HepG2 (cell line): ENCODE measurements around the gene TPR. TPM values are rescaled to one million over a fixed set of nuclear protein-coding genes. Genes with fewer than 3 reads are reported as not detected.

ENCODE experiments used
- CCAR2 ChIP-seq: fragments of 200-400 bp; formaldehyde crosslinking; optimal IDR thresholded peaks from 2 replicates; pipeline ENCODE3; 2018; ENCODE audit warnings: low read depth, mild to moderate bottlenecking, low read length, moderate library complexity
- CHD2 ChIP-seq: IDR thresholded peaks from 2 replicates; pipeline ENCODE4 v1.6.1; 2011; ENCODE audit warnings: low read depth, low read length, improper control_type of control experiment
- DRAP1 ChIP-seq: IDR thresholded peaks from 2 replicates; pipeline ENCODE4 v1.6.1; 2016; ENCODE audit warnings: missing genetic modification reagents, missing compliant biosample characterization
- FUBP1 ChIP-seq: sonication (generic); formaldehyde crosslinking; IDR thresholded peaks from 2 replicates; pipeline ENCODE4 v1.5.1; 2020; ENCODE audit warnings: missing genetic modification reagents, mild to moderate bottlenecking, borderline replicate concordance
- GMEB1 ChIP-seq: sonication (generic); formaldehyde crosslinking; IDR thresholded peaks from 2 replicates; pipeline ENCODE4 v1.5.1; 2020; ENCODE audit warnings: missing genetic modification reagents, mild to moderate bottlenecking, borderline replicate concordance
- MLLT10 ChIP-seq: sonication (generic); formaldehyde crosslinking; IDR thresholded peaks from 2 replicates; pipeline ENCODE4 v1.4.0; 2020; ENCODE audit warnings: missing genetic modification reagents
- NFIC ChIP-seq: IDR thresholded peaks from 2 replicates; pipeline ENCODE4 v1.6.1; 2012; ENCODE audit warnings: mild to moderate bottlenecking, low read length, inconsistent platforms
- SALL2 ChIP-seq: sonication (generic); formaldehyde crosslinking; IDR thresholded peaks from 2 replicates; pipeline ENCODE4 v1.8.1; 2023; ENCODE audit warnings: mild to moderate bottlenecking, missing genetic modification reagents, inconsistent platforms
- SRF ChIP-seq: IDR thresholded peaks from 2 replicates; pipeline ENCODE4 v1.6.1; 2011; ENCODE audit warnings: mild to moderate bottlenecking, low read depth, low read length, moderate library complexity
- TCF12 ChIP-seq, 2 experiments: fragments of 450-650 bp in 1 of 2; sonication (generic) in 1 of 2; formaldehyde crosslinking in 1 of 2; IDR thresholded peaks; 2 replicates each; pipeline versions ENCODE4 v1.6.1 to v1.8.0; 2017 to 2022; ENCODE audit warnings: antibody characterized with exemption in 1 of 2, mild to moderate bottlenecking in 1 of 2, missing genetic modification reagents in 1 of 2, moderate library complexity in 1 of 2
- TEAD3 ChIP-seq: optimal IDR thresholded peaks from 2 replicates; pipeline ENCODE3; 2016; ENCODE audit warnings: borderline replicate concordance
- ZMYM3 ChIP-seq: sonication (generic); formaldehyde crosslinking; IDR thresholded peaks from 2 replicates; pipeline ENCODE4 v1.5.1; 2020; ENCODE audit warnings: mild to moderate bottlenecking, missing genetic modification reagents
- ZNF234 ChIP-seq: sonication (generic); formaldehyde crosslinking; conservative IDR thresholded peaks from 2 replicates; pipeline ENCODE4 v1.5.1; 2020; ENCODE audit warnings: mild to moderate bottlenecking, missing genetic modification reagents
- ZNF274 ChIP-seq: sonication (generic); formaldehyde crosslinking; IDR thresholded peaks from 2 replicates; pipeline ENCODE4 v1.5.1; 2020; ENCODE audit warnings: mild to moderate bottlenecking, missing genetic modification reagents
- ZNF33B ChIP-seq: sonication (generic); formaldehyde crosslinking; IDR thresholded peaks from 2 replicates; pipeline ENCODE4 v1.5.1; 2020; ENCODE audit warnings: mild to moderate bottlenecking, missing genetic modification reagents
- ZNF407 ChIP-seq: sonication (generic); formaldehyde crosslinking; IDR thresholded peaks from one replicate; pipeline ENCODE4 v1.5.1; 2020; ENCODE audit warnings: mild to moderate bottlenecking, missing genetic modification reagents; ENCODE audit errors: not compliant biosample characterization
- polyA plus RNA-seq, 8 experiments: library from polyadenylated mRNA; depleted of rRNA in 3 of 8; stranded (reverse) in 7 of 8; unstranded in 1 of 8; fragments of >200 nt; fragmentation: Illumina TruSeq in 4 of 8; extraction: Trizol in 4 of 8; gene quantifications; 2 replicates each; pipeline versions ENCODE4 v1.2.1 to v1.2.3, GENCODE V29; 2011 to 2016; ENCODE audit warnings: low read depth in 4 of 8, missing spikeins in 1 of 8, mixed read lengths in 1 of 8; ENCODE audit not compliant: insufficient read depth in 1 of 8
- total RNA-seq, 5 experiments: library from RNA; depleted of rRNA; stranded (reverse); fragments of >200 nt; fragmentation: Illumina TruSeq; extraction: Trizol; gene quantifications; 2 replicates each; pipeline ENCODE4 v1.2.3, GENCODE V29; 2016; ENCODE audit warnings: low read depth in 1 of 5

The TPR gene
- total and polyA plus RNA-seq, 2 of the 13 experiments (the other 11 are each of a cell fraction or from before 2014, with no cell fraction given), result 78.9 to 81.7 TPM

GRCh38 chr1:186375152-186375928 is at the start of gene TPR, which contains the start of gene ODR4 (continued):
- TF ChIP-seq ZNF407 (no peak), CHD2 (peak; percentile 49; the same call in 1 of the 2 replicates), CCAR2 (no peak), DRAP1 (CRISPR knock-in tag) (peak; percentile 7; the same call in 1 of the 2 replicates), ZNF274 (no peak), ZMYM3 (no peak), FUBP1 (CRISPR knock-in tag) (no peak; the same call in 1 of the 2 replicates), ZNF33B (CRISPR knock-in tag) (0 out of 2 replicates have a peak, but pooled peaks have one; percentile 26), ZNF234 (no peak), NFIC (0 out of 2 replicates have a peak, but pooled peaks have one; percentile 10), SALL2 (CRISPR knock-in tag) (peak; percentile 68; the same call in 1 of the 2 replicates), MLLT10 (no peak), SRF (peak; percentile 63; the same call in 1 of the 2 replicates), TCF12 (IDR thresholded peaks at IDR 0.05) (no peak), TCF12 (CRISPR knock-in tag; IDR thresholded peaks at IDR 0.05) (no peak), TEAD3 (CRISPR knock-in tag) (no peak), GMEB1 (CRISPR knock-in tag) (peak; percentile 81)
